GM19035 (cell line): ENCODE data around the gene IL1RAPL1.
"Not testable (repeated sequence)": the region's sequence is repeated elsewhere in the genome, so short reads cannot be mapped to it uniquely, and the experiment has no call there.

ENCODE experiments used
- ATAC-seq: cut with Tn5 transposase; IDR thresholded peaks from one replicate; pipeline ENCODE4 v1.9.1; 2021; ENCODE audit not compliant: unreplicated experiment

The IL1RAPL1 gene

GRCh38 chrX:29242856-29243255 lies 655.6 kb downstream of the IL1RAPL1 start:
- ATAC-seq: no peak

GRCh38 chrX:29243942-29244341 lies 656.7 kb downstream of the IL1RAPL1 start:
- no peak for ATAC-seq

- no peak for ATAC-seq
Observed at GRCh38 chrX:29254515-29254914, 667.3 kb downstream of the IL1RAPL1 start.

GRCh38 chrX:29257521-29257920 lies 670.3 kb downstream of the IL1RAPL1 start:
- ATAC-seq: no peak

GRCh38 chrX:29269390-29269789 lies 682.1 kb downstream of the IL1RAPL1 start:
- no peak for ATAC-seq

GRCh38 chrX:29274517-29274916 lies 687.3 kb downstream of the IL1RAPL1 start:
- ATAC-seq: no peak

GRCh38 chrX:29275928-29276327 lies 688.7 kb downstream of the IL1RAPL1 start:
- ATAC-seq: no peak

- no peak for ATAC-seq
Observed at GRCh38 chrX:29281078-29281742, 694.0 kb downstream of the IL1RAPL1 start.

- no peak for ATAC-seq
Observed at GRCh38 chrX:29285664-29286063, 698.4 kb downstream of the IL1RAPL1 start.

- ATAC-seq: no peak
Observed at GRCh38 chrX:29295987-29296680, 708.9 kb downstream of the IL1RAPL1 start.

- no peak for ATAC-seq
Observed at GRCh38 chrX:29297171-29297800, 710.0 kb downstream of the IL1RAPL1 start.

- no peak for ATAC-seq
Observed at GRCh38 chrX:29299684-29300083, 712.4 kb downstream of the IL1RAPL1 start.

GRCh38 chrX:29308726-29309125 lies 721.5 kb downstream of the IL1RAPL1 start:
- no peak for ATAC-seq

GRCh38 chrX:29315931-29316330 lies 728.7 kb downstream of the IL1RAPL1 start:
- no peak for ATAC-seq

- ATAC-seq: no peak
Observed at GRCh38 chrX:29318012-29318411, 730.8 kb downstream of the IL1RAPL1 start.

- ATAC-seq: not testable (repeated sequence)
Observed at GRCh38 chrX:29332429-29332828, 745.2 kb downstream of the IL1RAPL1 start.

GRCh38 chrX:29333091-29333490 lies 745.8 kb downstream of the IL1RAPL1 start:
- ATAC-seq: not testable (repeated sequence)

- no peak for ATAC-seq
Observed at GRCh38 chrX:29348288-29348687, 761.0 kb downstream of the IL1RAPL1 start.

GRCh38 chrX:29359276-29359675 lies 772.0 kb downstream of the IL1RAPL1 start:
- ATAC-seq: no peak

- ATAC-seq: not testable (repeated sequence)
Observed at GRCh38 chrX:29374765-29375164, 787.5 kb downstream of the IL1RAPL1 start.

GRCh38 chrX:29376584-29376983 lies 789.3 kb downstream of the IL1RAPL1 start:
- no peak for ATAC-seq

GRCh38 chrX:29382811-29383210 lies 795.6 kb downstream of the IL1RAPL1 start:
- ATAC-seq: no peak
